Activated CD4-positive, CD25-positive, alpha-beta regulatory T cell treated with anti-CD3 and anti-CD28 coated beads, Interleukin-2, amount 50 U/mL, for 16 hours (primary cell): ENCODE data around the gene TSSC4.

Source experiments
- DNase-seq: peaks from one replicate; pipeline ENCODE4 v3.0.0-alpha.2; 2020; ENCODE audit warnings: low read depth, low spot score

The TSSC4 gene

GRCh38 chr11:2369320-2369719, 31.2 kb upstream of the TSSC4 start:
- no peak for DNase-seq

- no peak for DNase-seq
These were observed 30.7 kb upstream of the TSSC4 start for GRCh38 chr11:2369896-2370295.

DNA sequence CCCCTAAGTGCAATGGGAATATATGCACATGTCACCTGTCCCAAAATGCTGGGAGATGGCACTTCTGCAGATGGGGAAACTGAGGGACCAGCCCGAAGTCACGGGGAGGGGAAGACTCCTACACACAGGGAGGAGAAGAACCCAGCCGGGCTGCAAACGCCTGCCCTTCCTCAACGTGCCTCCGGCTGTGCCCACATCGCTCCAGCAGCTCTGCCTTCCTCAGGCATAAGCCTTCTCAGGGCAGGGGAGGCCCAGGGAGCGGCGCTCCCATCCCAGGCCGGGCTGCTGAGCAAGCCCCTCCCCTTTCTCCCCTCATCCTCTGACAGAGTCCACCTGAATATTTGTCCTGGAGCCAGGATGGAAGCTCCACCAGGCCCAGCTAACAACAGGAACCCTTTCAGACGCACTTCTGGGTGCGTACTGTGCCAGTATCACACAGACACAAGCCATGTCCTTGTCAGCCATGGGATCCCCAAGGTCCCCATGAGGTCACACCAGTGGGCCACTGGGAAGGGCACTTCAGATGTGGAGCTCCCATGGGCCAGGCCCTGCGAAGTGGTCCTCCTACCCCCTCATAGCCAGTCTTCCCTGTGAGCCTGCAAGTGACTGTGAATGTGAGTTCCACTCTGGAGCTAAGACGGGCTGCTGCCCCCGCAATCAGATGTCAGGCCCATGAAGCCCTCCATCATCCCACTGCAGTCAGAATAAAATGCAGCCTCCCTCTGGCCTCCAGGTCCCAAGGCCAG, 25.9 kb upstream of the TSSC4 start:
- DNase-seq: no peak

DNA sequence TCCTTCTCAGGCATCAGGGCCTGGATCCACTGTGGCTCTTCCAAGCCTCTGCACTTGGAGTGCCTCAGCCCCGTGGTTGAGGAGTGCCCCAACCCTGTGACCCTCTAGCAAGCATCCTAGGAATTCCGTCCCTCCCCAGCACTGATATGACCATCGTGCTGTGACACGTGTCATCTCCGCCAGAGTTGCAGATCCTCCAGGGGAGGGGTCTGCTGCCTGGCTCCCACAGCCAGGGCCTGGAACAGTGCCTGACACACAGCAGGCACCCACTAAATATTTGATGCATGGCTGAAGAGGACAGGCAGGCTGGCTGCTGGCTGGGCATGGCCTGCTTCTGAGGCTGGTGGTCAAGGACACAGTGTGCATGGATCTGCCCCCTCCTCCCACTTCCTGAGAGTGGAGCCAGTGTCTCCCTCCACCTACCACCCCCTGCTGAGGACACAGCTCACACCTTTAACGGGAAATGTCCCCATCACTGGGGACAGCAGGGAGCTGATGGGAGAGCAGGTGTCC, 25.2 kb upstream of the TSSC4 start:
- no peak for DNase-seq

DNA sequence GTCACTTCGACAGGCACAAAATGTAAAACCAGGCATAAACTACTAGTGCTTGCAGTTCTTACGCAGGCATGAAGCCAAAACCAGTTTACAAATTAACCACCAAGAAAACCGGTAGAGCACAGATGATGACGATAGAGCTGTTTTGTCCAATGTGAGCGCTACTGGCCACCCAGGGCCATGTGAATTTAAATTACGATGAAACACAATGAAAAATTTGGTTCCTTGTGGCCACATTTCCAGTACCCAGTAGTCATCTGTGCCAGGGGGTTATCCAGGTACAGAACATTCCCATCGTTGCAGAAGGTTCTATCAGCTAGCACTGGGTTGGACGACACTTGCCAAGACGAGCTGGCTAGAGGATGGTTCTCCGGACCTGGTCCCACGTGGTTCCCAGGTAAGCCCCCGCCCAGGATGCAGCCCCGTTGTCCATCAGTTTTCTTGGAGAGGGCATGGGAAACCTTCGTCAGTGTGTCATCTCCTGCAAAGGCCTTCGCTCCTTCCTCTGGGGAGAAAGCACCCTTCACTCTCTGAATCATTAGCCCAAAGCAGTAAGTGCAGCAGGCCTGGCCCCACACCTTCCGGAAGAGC, 24.5 kb upstream of the TSSC4 start:
- DNase-seq: no peak

DNA sequence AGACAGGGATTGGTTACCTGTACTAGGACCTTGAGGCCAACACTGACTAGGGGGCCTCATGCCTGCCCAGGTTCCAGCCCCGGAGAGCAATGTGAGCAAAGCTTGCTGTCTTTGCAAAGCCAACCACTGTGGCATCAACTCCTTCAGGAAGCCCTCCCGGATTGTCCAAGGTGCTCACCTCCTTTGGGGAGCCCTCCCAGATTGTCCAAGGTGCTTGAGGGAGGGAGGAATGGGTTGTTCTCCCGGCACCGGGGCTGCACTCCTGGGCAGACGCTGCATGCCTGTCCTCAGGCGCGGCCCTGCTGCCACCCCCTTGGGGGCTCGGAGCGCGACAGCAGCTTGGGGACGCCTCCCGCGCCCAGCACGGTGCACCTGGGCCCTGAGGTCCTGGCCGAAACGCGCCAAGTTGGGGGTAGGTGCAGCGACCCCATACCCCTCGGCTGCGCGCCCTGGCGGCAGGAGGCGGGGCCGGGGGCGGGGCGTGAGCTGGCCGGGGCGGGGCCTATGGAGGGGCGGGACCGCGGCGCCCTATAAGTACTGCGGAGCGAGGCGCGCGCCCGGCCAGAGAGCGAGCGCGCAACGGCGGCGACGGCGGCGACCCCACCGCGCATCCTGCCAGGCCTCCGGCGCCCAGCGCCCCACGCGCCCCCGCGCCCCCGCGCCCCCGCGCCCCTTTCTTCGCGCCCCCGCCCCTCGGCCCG, 23.6 kb upstream of the TSSC4 start, which contains the start of gene CD81:
Gene CD81, plus strand, starts transcription at position 560 of the 701 bp plus-strand sequence. CDS start 240 bp downstream, outside the sequence.
- DNase-seq: peak; percentile 30

DNA sequence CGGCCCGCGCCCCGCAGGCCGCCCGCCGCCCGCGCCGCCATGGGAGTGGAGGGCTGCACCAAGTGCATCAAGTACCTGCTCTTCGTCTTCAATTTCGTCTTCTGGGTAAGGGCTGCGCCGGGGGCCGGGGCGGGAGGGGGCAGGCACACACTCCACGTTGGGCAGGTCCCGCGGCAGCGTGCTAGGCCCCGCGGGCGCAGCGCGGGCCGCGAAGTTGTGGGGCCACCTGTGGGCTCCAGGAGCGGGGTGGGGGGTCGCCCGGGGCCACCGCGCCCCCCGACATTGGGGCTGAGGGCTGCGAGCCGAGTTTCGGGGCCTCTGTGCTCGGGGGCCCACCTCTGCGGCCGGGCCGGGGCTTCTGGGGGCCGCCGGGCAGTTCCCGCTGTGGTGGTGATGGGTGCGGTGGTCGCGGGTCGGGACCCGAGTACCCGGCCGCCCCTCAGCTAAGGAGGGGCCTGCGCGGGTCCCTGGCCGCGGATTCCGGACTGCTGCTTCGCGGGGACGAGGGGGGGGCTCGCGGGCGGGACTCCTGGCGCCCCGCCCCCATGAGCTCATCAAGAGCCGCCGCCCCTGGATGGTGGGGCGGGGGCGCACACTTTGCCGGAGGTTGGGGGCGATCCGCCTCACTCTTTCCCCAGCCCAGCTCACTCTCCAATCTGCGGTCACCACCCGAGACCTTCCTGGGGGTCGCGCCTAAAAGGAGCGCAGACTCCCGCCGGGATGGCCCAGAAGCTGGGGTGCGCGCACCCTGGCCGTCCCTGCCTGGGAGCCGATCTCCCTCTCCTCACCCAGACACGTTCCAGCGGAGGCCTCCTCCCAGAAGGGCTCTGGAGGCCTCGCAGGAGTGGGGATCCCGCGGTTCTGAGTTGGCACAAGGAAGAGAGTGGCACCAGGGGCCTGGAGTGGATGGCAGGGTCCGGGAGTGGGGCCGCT, 22.8 kb upstream of the TSSC4 start:
- no peak for DNase-seq

DNA sequence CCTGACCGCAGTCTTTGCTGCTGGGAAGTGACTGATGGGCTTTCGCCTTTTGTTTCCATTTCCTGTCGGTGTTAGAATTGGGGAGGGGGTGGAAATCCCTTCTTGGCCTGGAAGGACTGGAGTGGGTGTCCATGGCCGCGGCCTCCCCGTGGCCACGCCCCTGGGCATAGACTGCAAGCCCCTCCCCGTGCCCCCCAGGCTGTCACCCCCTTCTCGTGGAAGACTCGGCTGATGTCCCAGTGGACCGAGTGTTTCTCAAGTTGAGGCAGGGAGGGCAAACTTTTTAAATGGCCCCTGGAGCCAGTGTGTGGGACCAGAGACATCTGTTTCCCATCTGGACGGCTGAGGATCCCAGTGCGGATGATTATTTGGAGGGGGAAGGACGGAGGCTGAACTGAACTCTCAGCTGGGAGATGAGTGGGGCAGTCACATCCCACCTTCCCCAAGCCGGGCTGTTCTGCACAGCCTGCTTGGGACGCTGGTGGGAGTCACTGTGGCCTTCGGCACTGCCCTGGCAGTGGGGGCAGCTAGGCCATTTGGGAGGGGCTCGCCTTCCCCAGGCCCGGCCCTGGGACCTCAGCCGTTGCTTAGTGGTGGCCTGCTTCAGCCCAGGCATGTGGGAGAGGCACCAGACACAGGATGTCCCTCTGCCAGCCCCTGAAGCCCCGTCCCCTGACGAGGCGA, 21.9 kb upstream of the TSSC4 start:
- DNase-seq: no peak

DNA sequence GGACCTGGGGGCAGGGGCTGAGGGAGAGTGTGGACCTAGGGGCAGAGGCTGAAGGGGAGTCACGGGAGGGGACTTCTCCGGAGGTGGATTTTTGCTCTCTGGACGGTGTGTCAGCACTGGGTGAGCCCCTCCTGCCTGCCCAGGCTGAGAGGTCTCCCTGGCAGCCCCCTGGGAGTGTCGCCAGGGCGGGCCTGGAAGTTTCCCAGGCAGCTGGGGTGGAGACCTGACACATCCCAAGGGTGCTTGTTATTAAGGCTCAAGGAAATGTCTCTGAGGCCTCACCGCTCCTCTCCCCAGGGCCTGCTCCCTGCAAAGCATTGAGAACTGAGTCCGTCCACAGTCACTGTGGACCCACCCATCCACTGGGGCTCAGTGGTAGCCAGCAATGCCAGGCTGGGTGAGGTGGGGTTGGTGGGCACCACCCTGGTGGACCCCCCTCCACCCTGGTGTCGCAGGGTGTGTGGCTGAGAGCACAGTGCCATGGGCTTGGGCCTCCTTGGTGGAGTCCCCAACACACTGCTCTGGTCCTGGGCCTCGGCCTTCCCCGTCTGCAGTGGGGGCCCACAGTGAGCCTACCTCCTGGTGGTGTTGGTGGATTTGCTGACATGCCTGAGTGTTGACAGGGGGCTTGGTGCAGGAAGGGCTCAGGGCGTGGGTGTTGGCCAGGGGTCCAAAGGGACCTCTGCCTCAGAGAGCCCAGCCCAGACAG, 20.9 kb upstream of the TSSC4 start:
- no peak for DNase-seq

GRCh38 chr11:2380396-2380795, 20.2 kb upstream of the TSSC4 start:
- no peak for DNase-seq

DNA sequence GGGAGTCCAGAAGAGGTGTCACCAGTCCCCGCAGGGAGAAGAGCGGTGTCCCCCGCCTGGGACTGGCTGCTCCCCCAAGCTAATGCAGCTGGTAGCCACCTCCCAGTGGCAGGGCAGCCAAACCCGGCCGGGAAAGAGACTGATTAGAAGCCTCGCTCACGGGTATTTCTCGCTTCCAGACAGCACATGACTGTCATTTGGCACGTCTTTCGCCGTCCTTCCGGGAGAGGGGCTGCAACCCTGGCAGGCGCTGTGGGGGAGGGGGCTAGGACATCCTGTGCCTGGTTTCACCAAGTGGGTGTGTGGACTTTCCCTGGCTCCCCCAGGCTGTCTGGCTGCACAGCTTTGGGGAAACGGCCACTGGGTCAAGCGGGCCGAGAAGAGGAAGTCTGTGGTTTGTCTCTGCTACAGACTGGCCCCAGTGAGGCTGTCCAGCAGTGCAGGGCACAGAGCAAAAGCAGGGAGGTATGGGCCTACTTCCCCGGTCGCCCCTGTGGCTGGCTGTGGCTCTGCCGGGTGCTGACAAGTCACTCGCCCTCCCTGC, 19.7 kb upstream of the TSSC4 start:
- no peak for DNase-seq

DNA sequence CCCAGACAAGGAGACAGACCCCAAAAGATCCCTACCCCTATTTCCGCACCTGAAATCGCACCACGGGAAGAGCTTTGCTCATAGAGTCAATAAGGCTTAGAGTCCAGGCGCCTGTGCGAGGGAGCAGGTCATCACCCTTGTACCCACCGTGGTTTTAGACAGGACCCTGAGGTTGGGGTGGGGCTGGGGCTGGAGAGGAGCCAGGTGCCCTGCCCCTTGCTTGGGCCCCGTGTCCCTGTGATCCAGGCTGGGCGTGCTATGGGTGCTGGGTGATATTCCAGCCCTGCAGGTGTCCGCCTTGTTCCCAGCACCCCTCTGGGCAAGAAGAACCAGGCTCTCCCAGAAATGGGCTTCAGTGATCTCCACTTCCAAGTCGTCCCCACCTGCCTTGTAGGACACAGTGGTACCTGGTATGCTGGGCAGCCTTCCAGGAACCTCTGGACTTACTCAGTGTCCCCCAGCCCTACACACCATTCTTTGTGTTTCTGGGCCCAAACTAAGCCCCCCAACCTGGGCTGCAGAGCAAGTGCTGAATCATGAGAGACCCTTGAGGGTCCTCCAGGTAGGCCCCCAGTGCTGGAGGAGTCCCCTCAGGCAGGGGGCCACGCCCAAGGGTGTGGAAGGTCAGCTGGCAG, 18.9 kb upstream of the TSSC4 start:
- DNase-seq: no peak

DNA sequence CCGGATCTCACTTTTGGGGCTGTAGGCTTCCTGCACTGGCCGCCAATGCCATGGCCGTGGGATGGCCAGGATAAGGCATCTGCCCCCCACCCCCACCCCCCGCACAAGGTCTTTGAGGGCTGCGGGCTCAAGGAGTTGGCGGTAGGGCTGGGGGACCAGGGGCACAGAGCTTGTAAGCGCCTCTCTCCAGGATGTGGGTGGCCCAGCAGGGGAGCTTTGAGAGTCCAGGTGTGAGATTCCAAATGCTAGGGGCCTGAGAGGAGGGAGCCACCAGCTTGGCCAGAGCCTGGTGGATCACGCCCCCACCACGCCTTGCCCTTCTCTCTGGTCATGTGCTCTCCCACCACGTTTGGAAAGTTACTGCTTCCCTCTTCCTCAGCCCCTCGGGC, 18.4 kb upstream of the TSSC4 start:
- no peak for DNase-seq

GRCh38 chr11:2382936-2383851, 17.4 kb upstream of the TSSC4 start:
- DNase-seq: no peak

GRCh38 chr11:2383852-2384804, 16.4 kb upstream of the TSSC4 start:
- no peak for DNase-seq

DNA sequence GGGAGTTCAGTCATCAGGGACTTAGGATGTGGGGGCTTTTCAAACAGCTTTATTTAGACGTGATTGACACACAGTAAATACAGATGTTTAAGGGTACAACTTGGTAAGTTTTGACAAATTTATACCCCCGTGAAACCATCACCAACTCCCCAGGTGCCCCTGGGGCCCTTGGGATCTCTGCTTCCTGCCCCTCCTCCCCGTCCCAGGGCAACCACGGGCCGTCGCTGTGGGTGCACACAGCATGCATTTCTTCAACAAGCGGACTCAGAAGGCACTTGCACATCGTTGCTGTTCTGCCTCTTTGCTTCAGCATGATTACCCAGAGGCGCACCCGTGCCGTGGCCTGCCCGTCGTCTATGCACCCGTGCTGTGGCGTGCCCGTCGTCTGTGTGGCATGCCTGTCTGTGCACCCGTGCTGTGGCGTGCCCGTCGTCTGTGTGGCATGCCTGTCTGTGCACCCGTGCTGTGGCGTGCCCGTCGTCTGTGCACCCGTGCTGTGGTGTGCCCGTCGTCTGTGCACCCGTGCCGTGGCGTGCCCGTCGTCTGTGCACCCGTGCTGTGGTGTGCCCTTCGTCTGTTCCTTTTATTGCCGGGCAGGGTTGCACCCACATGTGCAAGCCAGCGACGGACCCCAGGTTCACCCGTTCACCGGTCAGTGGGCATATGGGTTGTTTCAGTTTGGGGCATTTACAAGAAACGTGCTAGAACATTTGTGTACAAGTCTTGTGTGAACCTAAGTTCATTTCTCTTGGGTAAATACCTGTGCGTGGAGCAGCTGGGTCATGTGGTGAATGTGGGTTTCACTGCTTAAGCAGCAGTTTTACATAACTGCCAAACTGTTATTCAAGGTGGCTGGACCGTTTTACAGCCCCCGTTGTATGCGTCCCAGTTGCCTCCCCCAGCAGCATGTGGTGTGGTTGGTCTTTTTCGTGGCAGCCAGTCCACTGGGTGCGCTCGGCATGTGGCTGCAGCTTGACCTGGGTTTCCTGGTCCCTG, 15.1 kb upstream of the TSSC4 start:
- no peak for DNase-seq
